GM18907 (cell line): ENCODE results near the gene KCTD13.
"Not testable (repeated sequence)": the region's sequence is repeated elsewhere in the genome, so short reads cannot be mapped to it uniquely, and the experiment has no call there.

ENCODE experiments used
- ATAC-seq: cut with Tn5 transposase; IDR thresholded peaks from one replicate; pipeline ENCODE4 v1.9.1; 2021; ENCODE audit warnings: mild to moderate bottlenecking, moderate library complexity; ENCODE audit not compliant: unreplicated experiment

KCTD13 gene

GRCh38 chr16:29947897-29948296 is 21.9 kb upstream of the KCTD13 start:
- no peak for ATAC-seq

- no peak for ATAC-seq
Measured at GRCh38 chr16:29943846-29944799, 18.1 kb upstream of the KCTD13 start.

GRCh38 chr16:29940656-29941055 is 14.6 kb upstream of the KCTD13 start:
- no peak for ATAC-seq

- ATAC-seq: not testable (repeated sequence)
Measured at GRCh38 chr16:29931750-29932149, 5.7 kb upstream of the KCTD13 start.

GRCh38 chr16:29927070-29927905 is 1.3 kb upstream of the KCTD13 start:
- ATAC-seq: no peak

GRCh38 chr16:29926711-29927052 is 656 bp upstream of the KCTD13 start:
- no peak for ATAC-seq

- ATAC-seq: no peak
Measured at GRCh38 chr16:29925105-29925756, 795 bp downstream of the KCTD13 start.

- ATAC-seq: no peak
Measured at GRCh38 chr16:29922986-29923501, 3.0 kb downstream of the KCTD13 start.

- ATAC-seq: no peak
Measured at GRCh38 chr16:29922326-29922725, 3.7 kb downstream of the KCTD13 start.

- no peak for ATAC-seq
Measured at GRCh38 chr16:29921034-29921385, 5.0 kb downstream of the KCTD13 start.

- no peak for ATAC-seq
Measured at GRCh38 chr16:29920288-29921033, 5.6 kb downstream of the KCTD13 start.

GRCh38 chr16:29916979-29917378 is 9.0 kb downstream of the KCTD13 start:
- no peak for ATAC-seq

GRCh38 chr16:29915590-29916247 is 10.3 kb downstream of the KCTD13 start:
- ATAC-seq: no peak

- no peak for ATAC-seq
Measured at GRCh38 chr16:29913514-29913913, 12.5 kb downstream of the KCTD13 start.

- ATAC-seq: no peak
Measured at GRCh38 chr16:29912087-29912486, 13.9 kb downstream of the KCTD13 start.

- no peak for ATAC-seq
Measured at GRCh38 chr16:29911676-29912010, 14.4 kb downstream of the KCTD13 start.

GRCh38 chr16:29910819-29911675 is 15.0 kb downstream of the KCTD13 start:
- no peak for ATAC-seq

GRCh38 chr16:29909851-29910250 is 16.2 kb downstream of the KCTD13 start:
- ATAC-seq: not testable (repeated sequence)

GRCh38 chr16:29909391-29909790 is 16.6 kb downstream of the KCTD13 start:
- ATAC-seq: no peak
